WI38 (cell line): ENCODE results near the gene PLEKHA6.
"Not testable (repeated sequence)": the region's sequence is repeated elsewhere in the genome, so short reads cannot be mapped to it uniquely, and the experiment has no call there.

Source experiments
- H3K4me3 ChIP-seq: 2 replicates; pipeline ENCODE4 v1.5.1; 2011; ENCODE audit warnings: low read depth, mild to moderate bottlenecking, control low read depth, low read length
- TF ChIP-seq, protein P1 (sequence below): IDR thresholded peaks from 2 replicates; pipeline ENCODE4 v1.5.1; 2012; ENCODE audit warnings: low read depth, mild to moderate bottlenecking, control low read depth, low read length

PLEKHA6 gene

DNA sequence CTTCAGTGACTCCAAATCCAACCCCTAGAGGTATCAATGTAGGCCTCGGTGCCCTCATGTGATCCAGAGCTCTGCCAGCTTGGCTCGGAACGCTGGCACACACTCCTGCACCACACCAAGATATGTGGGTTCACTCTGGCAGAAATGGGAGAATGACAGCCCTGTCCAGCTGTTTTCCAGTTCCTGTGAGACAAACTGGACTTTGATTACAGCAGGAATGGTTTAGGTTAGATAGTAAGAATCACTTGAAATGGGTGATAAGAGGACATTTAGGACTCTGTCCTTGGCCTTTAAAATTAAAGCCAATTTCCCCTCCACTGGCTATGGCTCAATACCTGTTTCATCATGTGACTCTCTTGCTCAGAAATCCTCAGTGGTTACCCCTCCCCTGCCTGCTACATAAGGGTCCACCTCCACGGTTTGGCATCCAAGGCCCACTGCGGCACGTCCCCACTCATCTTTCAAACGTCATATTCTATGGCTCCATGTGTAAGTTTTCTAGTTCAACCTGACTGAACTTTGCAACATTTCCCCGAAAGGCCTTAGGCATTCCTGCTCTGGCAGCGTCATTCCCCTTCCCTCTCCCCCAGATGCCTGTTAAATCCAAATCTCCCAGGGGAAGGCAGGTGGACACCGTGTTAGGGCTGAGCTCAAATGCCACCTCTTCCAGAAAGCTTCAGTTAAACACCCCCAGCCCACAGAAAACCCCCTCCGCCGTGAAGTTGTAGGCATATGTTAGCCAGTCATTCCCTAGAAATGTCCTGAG is 44.7 kb downstream of the PLEKHA6 start:
- H3K4me3 ChIP-seq = no peak overlapping the region
- TF ChIP-seq, protein P1, sequence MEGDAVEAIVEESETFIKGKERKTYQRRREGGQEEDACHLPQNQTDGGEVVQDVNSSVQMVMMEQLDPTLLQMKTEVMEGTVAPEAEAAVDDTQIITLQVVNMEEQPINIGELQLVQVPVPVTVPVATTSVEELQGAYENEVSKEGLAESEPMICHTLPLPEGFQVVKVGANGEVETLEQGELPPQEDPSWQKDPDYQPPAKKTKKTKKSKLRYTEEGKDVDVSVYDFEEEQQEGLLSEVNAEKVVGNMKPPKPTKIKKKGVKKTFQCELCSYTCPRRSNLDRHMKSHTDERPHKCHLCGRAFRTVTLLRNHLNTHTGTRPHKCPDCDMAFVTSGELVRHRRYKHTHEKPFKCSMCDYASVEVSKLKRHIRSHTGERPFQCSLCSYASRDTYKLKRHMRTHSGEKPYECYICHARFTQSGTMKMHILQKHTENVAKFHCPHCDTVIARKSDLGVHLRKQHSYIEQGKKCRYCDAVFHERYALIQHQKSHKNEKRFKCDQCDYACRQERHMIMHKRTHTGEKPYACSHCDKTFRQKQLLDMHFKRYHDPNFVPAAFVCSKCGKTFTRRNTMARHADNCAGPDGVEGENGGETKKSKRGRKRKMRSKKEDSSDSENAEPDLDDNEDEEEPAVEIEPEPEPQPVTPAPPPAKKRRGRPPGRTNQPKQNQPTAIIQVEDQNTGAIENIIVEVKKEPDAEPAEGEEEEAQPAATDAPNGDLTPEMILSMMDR = no peak

DNA sequence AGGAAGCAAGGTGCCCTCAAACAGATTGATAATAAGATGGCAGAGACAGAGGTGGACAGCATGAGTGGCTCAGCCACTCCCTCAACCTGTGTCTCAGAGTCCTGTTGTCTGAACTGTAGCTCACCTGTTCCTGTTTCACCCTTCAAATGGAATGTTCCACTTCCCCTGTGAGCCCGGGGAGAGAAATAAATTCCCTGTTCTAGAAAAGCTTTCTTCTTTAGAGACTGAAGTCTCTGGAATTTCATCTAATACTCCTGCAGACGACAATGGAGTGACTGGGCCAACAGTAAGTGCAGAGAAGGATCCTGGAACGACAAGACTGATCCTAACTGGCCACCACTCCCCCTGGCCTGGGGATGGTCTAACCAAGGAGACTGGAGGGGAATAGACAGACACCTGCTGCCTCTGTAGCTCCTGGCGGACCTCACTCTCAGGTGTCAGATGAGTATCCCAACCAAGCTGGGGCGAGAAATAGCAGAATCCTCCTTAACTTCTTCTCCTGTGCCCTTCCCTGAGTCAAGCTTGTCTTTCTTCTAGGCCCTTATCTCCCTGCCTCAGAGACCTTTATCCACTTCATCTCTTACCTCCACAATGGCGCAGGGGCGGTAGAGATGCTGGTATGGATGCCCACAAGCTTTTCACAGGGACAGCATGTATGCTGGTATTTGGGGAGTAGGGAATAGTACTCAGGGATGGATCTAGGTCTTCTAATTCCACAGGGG is 45.4 kb downstream of the PLEKHA6 start:
- H3K4me3 ChIP-seq = no peak overlapping the region
- TF ChIP-seq, protein P1 = no peak

DNA sequence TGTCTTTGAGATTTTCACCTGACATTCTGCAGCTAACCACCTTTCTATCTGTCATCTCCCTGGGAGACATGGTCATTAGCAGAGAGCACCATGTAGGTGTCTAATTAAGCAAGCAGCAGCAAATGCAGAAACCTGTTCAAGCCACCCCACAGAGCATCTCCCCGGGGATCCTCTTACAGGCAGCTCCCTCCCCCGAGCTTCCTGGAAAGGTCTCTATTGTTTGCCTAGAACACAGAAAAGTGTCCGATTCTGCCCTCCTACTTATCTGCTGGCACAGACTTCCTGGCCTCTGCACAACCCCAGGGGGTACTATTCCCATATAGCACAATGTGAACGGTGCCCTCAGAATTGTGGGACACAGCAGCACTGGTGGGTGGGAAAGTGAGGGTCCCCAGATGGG is 46.1 kb downstream of the PLEKHA6 start:
- H3K4me3 ChIP-seq = no peak overlapping the region
- TF ChIP-seq, protein P1 = no peak

DNA sequence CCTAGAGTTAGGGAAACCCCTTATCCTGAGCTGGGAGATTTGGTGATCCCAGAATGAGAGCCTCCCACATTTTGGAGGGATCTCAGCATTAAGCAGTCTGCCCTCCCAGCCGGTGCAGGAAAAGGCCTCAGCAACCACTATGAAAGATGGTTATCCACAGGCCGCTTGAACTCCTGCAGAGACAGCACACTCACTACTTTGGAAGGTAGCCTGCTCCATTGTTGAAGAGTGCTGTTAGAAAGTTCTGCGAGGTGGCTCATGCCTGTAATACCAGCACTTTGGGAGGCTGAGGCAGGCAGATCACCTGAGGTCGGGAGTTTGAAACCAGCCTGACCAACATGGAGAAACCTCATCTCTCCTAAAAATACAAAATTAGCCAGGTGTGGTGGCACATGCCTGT is 48.8 kb downstream of the PLEKHA6 start:
- H3K4me3 ChIP-seq = not testable (repeated sequence)

DNA sequence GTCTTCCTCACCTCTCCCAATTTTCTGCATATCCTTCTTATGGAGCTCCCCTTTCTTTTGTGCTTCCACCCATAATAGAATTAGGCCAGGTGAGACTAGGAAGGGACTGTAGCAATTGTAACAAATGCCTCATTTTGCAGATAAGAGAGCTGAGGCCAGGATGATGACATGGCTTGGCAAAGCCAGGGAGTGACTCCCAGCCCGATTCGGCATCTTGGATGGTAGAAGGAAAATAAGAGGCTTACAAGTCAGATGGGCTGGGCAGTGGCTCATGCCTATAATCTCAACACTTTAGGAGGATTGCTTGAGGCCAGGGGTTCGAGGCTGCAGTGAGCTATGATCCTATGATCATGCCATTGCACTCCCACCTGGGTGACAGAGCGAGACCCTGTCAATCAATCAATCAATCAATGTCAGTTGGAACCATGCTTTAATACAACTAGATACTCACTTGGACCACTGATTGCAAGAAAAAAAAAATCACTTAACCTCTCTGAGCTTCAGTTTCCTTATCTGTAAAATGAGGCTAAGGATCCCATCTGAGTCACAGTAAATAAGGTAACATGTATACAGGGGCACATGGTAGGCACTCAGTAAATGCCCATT is 51.6 kb downstream of the PLEKHA6 start:
- peak overlapping the region; percentile 61; the same call in 1 of the 2 replicates for H3K4me3 ChIP-seq
- TF ChIP-seq, protein P1 = no peak

DNA sequence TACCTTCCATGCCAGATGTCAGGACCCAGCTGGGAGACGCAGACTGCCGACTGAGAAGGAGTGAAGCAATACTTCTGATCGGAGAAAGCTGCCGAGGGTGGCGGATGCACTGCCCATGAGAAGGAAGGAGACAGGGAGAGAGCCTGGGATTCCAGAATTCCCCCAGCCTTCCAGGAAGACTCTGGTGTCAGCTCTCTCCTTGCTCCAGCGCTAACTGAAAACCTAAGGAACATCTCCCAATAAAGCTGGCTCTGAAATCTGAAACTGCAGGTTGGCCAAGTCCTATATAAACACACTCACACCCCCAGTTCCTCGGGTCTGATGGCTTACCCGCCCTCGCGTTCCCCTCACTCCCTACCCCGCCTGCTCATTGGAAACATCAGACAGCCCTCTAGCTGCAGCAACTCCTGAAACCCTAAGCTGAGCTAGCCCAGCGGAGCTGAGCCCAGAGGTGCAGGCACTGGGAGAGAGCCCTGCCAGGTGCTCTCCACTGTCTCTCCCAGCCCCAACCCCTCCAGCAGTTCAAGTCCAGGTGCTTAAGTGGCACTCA is 52.3 kb downstream of the PLEKHA6 start:
- TF ChIP-seq, protein P1 = no peak
- peak overlapping the region; percentile 61 for H3K4me3 ChIP-seq

DNA sequence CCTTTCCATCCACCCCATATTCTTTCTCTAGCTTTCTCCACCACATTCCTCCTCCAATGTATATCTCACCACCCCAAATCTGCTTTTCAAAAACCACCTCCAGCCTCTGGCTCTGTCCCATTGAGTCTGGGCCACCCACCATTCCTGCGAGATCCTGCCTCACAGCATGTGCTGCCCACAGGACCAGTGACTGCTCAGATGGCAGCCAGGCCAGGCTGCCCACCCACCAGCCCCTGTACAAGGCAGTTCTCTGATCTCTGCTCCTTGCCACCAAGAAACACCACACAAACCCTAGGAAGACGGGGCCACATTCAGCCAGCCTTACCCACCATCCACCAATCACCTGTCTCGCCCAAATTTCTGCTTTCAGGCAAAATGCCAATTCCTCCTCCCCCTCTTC is 53.7 kb downstream of the PLEKHA6 start:
- H3K4me3 ChIP-seq = peak overlapping the region; percentile 61
- TF ChIP-seq, protein P1 = no peak
